ENCODE measurements around the gene SLC25A48. TPM values are rescaled to one million over a fixed set of nuclear protein-coding genes. Genes with fewer than 3 reads are reported as not detected.

SLC25A48 gene
- total RNA-seq, 2 experiments from 2014 or later: not detected

- ChIA-PET POLR2A (no interaction called here), CTCF (no interaction called here)
- H3K27me3 Mint-ChIP-seq: peaks cover 63% of the 10 kb centered on the region
- no peaks in the 10 kb centered on the region for H3K4me1 Mint-ChIP-seq (ENCODE audit: low read depth)
- H3K27me3 ChIP-seq (ENCODE audit: control insufficient read depth in 1 of 2, insufficient read depth in 2 of 2, low read length in 2 of 2): peaks cover 22 to 42% of the 10 kb centered on the region in 2 experiments
- no peaks in the 10 kb centered on the region for H3K36me3 ChIP-seq (ENCODE audit: insufficient read depth, low read length)
- H3K36me3 Mint-ChIP-seq (ENCODE audit: low read depth): no peaks in the 10 kb centered on the region
- intact Hi-C loops (cut with DNase I, micrococcal nuclease): no loop called here
- TF ChIP-seq CTCF (IDR thresholded peaks at IDR 0.05): no peak
- no peaks in the 10 kb centered on the region for H3K4me1 ChIP-seq (ENCODE audit: insufficient read depth, low read length)
- H3K4me3 ChIP-seq (ENCODE audit: low read length): no peak overlapping the region
- DNase-seq (no peak), ATAC-seq (ENCODE audit: poor library complexity) (no peak)
- no peak overlapping the region for H3K27ac Mint-ChIP-seq
- H3K4me3 Mint-ChIP-seq: no peak overlapping the region
- H3K9me3 ChIP-seq (ENCODE audit: control insufficient read depth in 1 of 2, insufficient read depth in 1 of 2, low read length in 2 of 2): peaks cover 0 to 10% of the 10 kb centered on the region in 2 experiments
- no peak overlapping the region for H3K27ac ChIP-seq (ENCODE audit: low read depth in 1 of 2, low read length in 2 of 2)
- H3K9me3 Mint-ChIP-seq: no peaks in the 10 kb centered on the region
Observed at GRCh38 chr5:135930949-135931295, 96.5 kb downstream of the SLC25A48 start.

- no peaks in the 10 kb centered on the region for H3K4me1 Mint-ChIP-seq (ENCODE audit: low read depth)
- intact Hi-C loops (cut with DNase I, micrococcal nuclease): no loop called here
- POLR2A ChIA-PET: no interaction called here
Observed at GRCh38 chr5:135934939-135935338, 100.5 kb downstream of the SLC25A48 start.

GRCh38 chr5:135937245-135937911 is 102.9 kb downstream of the SLC25A48 start:
- no peaks in the 10 kb centered on the region for H3K4me1 ChIP-seq (ENCODE audit: insufficient read depth, low read length)
- DNase-seq: no peak
- intact Hi-C loops (cut with DNase I, micrococcal nuclease): no loop called here
- H3K9me3 ChIP-seq (ENCODE audit: control insufficient read depth in 1 of 2, insufficient read depth in 1 of 2, low read length in 2 of 2): peaks cover 0 to 4% of the 10 kb centered on the region in 2 experiments
- TF ChIP-seq CTCF (IDR thresholded peaks at IDR 0.05): no peak
- Mint-ChIP-seq H3K27me3 (peaks cover 48% of the 10 kb centered on the region), H3K27ac (no peak overlapping the region), H3K4me1 (ENCODE audit: low read depth) (no peaks in the 10 kb centered on the region), H3K9me3 (no peaks in the 10 kb centered on the region), H3K36me3 (ENCODE audit: low read depth) (no peaks in the 10 kb centered on the region), H3K4me3 (no peak overlapping the region)
- H3K27me3 ChIP-seq (ENCODE audit: control insufficient read depth in 1 of 2, insufficient read depth in 2 of 2, low read length in 2 of 2): peaks cover 0 to 15% of the 10 kb centered on the region in 2 experiments
- ChIA-PET POLR2A (no interaction called here), CTCF (no interaction called here)
- no peak overlapping the region for H3K4me3 ChIP-seq (ENCODE audit: low read length)
- H3K27ac ChIP-seq (ENCODE audit: low read depth in 1 of 2, low read length in 2 of 2): no peak overlapping the region
- no peak for ATAC-seq (ENCODE audit: poor library complexity)
- no peaks in the 10 kb centered on the region for H3K36me3 ChIP-seq (ENCODE audit: insufficient read depth, low read length)

More at GRCh38 chr5:135934939-135935338, 100.5 kb downstream of the SLC25A48 start:
- Mint-ChIP-seq H3K27ac (no peak overlapping the region), H3K9me3 (no peaks in the 10 kb centered on the region), H3K4me3 (no peak overlapping the region), H3K36me3 (ENCODE audit: low read depth) (no peaks in the 10 kb centered on the region), H3K27me3 (peaks cover 53% of the 10 kb centered on the region)
- no peak for ATAC-seq (ENCODE audit: poor library complexity)
- CTCF ChIA-PET: no interaction called here
- Histone ChIP-seq H3K27ac (ENCODE audit: low read depth in 1 of 2, low read length in 2 of 2) (no peak overlapping the region), H3K4me1 (ENCODE audit: insufficient read depth, low read length) (no peaks in the 10 kb centered on the region), H3K9me3 (ENCODE audit: control insufficient read depth in 1 of 2, insufficient read depth in 1 of 2, low read length in 2 of 2) (peaks cover 0 to 10% of the 10 kb centered on the region in 2 experiments), H3K27me3 (ENCODE audit: control insufficient read depth in 1 of 2, insufficient read depth in 2 of 2, low read length in 2 of 2) (peaks cover 12 to 31% of the 10 kb centered on the region in 2 experiments), H3K36me3 (ENCODE audit: insufficient read depth, low read length) (no peaks in the 10 kb centered on the region), H3K4me3 (ENCODE audit: low read length) (no peak overlapping the region)
- DNase-seq: no peak
- TF ChIP-seq CTCF (IDR thresholded peaks at IDR 0.05): no peak

Small RNA genes lying within 50 kb of the gene (microRNA-seq; reads per million reads assigned to microRNA genes)
- gene MIR5692C1 (ENCODE audit: borderline microRNAs expressed, borderline replicate concordance): not detected

Other genes with a start within 250 kb of the SLC25A48 start
- not detected for gene IL9, start 61.2 kb downstream of the SLC25A48 start, total RNA-seq
- gene LECT2, start 120.3 kb downstream of the SLC25A48 start, total RNA-seq: not detected
- 1 to 10 TPM; 4.8 to 5.9 TPM for gene TGFBI, start 194.3 kb downstream of the SLC25A48 start, total RNA-seq